H1 (cell line): ENCODE measurements around the gene PDK2. TPM values are rescaled to one million over a fixed set of nuclear protein-coding genes. Genes with fewer than 3 reads are reported as not detected.

Experiments used
- BRCA1 ChIP-seq: IDR thresholded peaks from 2 replicates; pipeline ENCODE4 v1.6.1; 2012; ENCODE audit warnings: low read depth, low read length, improper control_type of control experiment
- CBX8 ChIP-seq: fragments of 300-800, 300-1000 bp; sonication (generic); IDR thresholded peaks from 2 replicates; pipeline ENCODE4 v1.7.1; 2016; ENCODE audit warnings: low read depth, low read length, borderline replicate concordance
- EP300 ChIP-seq, 2 experiments: IDR thresholded peaks; 1 replicate in 1 of 2; 2 replicates in 1 of 2; pipeline ENCODE4 v1.6.1; 2011 to 2012; ENCODE audit warnings: low read depth in 2 of 2, low read length in 2 of 2, mild to moderate bottlenecking in 2 of 2, borderline replicate concordance in 1 of 2, inconsistent platforms in 1 of 2, moderate library complexity in 1 of 2
- KDM5A ChIP-seq: fragments of 200-600 bp; IDR thresholded peaks from 2 replicates; pipeline ENCODE4 v1.7.1; 2012; ENCODE audit warnings: mild to moderate bottlenecking, low read length, inconsistent platforms, mixed read lengths
- RAD21 ChIP-seq, 2 experiments: IDR thresholded peaks in 1 of 2; conservative IDR thresholded peaks in 1 of 2; 2 replicates each; pipeline ENCODE4 v1.6.1; 2011; ENCODE audit warnings: low read depth in 2 of 2, low read length in 2 of 2, improper control_type of control experiment in 1 of 2, inconsistent platforms in 1 of 2, mild to moderate bottlenecking in 1 of 2, moderate library complexity in 1 of 2
- SAP30 ChIP-seq: fragments of 300-600 bp; sonication (generic); IDR thresholded peaks from 2 replicates; pipeline ENCODE4 v1.7.1; 2012; ENCODE audit warnings: low read length, moderate library complexity, mild to moderate bottlenecking, inconsistent platforms; ENCODE audit not compliant: insufficient read depth, insufficient replicate concordance
- SP4 ChIP-seq: IDR thresholded peaks from 2 replicates; pipeline ENCODE4 v1.6.1; 2012; ENCODE audit warnings: low read length, inconsistent platforms
- TAF7 ChIP-seq: optimal IDR thresholded peaks from 2 replicates; pipeline ENCODE3; 2011; ENCODE audit warnings: low read depth, mild to moderate bottlenecking, inconsistent platforms, low read length, moderate library complexity, borderline replicate concordance
- USF2 ChIP-seq: IDR thresholded peaks from 2 replicates; pipeline ENCODE4 v1.6.1; 2011; ENCODE audit warnings: low read length, improper control_type of control experiment
- polyA plus RNA-seq, 7 experiments: library from polyadenylated mRNA; depleted of rRNA in 3 of 7; stranded (reverse) in 5 of 7; unstranded in 2 of 7; fragments of >200 nt in 5 of 7; fragments of 200-250 nt in 2 of 7; gene quantifications; 1 replicate in 5 of 7; 2 replicates in 1 of 7; 4 replicates in 1 of 7; pipeline versions ENCODE4 v1.2.1 to v1.2.3, GENCODE V29; 2011 to 2013; ENCODE audit warnings: missing spikeins in 2 of 7, mixed read lengths in 2 of 7
- total RNA-seq: library from RNA; stranded (reverse); fragmentation: NEBNext Ultra II Directional; extraction: Animal tissue kit (Norgen Biotek cat#: 25700); gene quantifications from 2 replicates; pipeline ENCODE4 v1.2.1, GENCODE V29; 2021

PDK2 gene
- total and polyA plus RNA-seq, 2 of the 8 experiments (the other 6 are each of a cell fraction or from before 2014, with no cell fraction given) = 18.3 to 121 TPM

- TF ChIP-seq RAD21 (IDR thresholded peaks at IDR 0.05 in 1 of 2, conservative IDR thresholded peaks at IDR 0.05 in 1 of 2; ENCODE audit: low read depth in 2 of 2, low read length in 2 of 2) = no peak
- TF ChIP-seq SP4 = no peak
- TF ChIP-seq BRCA1 = no peak
- TF ChIP-seq SAP30 = no peak
- no peak for TF ChIP-seq EP300 (IDR thresholded peaks at IDR 0.05; ENCODE audit: borderline replicate concordance in 1 of 2, low read depth in 2 of 2, low read length in 2 of 2)
- TF ChIP-seq KDM5A = no peak
- TF ChIP-seq TAF7 = no peak
- no peak for TF ChIP-seq USF2
- no peak for TF ChIP-seq CBX8
- TF ChIP-seq, all 59 proteins: peak for 0
These were observed 58.8 kb downstream of the PDK2 start (continued) for GRCh38 chr17:50153650-50154575.
